Gastrocnemius medialis (tissue), 4 donors: ENCODE measurements around the gene IMP4.

Experiments
- POLR2A ChIP-seq, 2 donors: fragments of 450-650 bp; IDR thresholded peaks; one replicate each; pipeline ENCODE4 v1.6.1; 2017; ENCODE audit warnings: antibody characterized with exemption in 2 of 2, mild to moderate bottlenecking in 2 of 2, moderate library complexity in 2 of 2
- TF ChIP-seq, protein P1 (sequence below), 5 experiments: fragments of 450-650 bp in 3 of 5; fragments of 200-600 bp in 2 of 5; sonication (generic) in 2 of 5; IDR thresholded peaks in 4 of 5; conservative IDR thresholded peaks in 1 of 5; 1 replicate in 4 of 5; 2 replicates in 1 of 5; pipeline ENCODE4 v1.5.1; 2016 to 2019; ENCODE audit warnings: antibody characterized with exemption in 5 of 5, mild to moderate bottlenecking in 3 of 5, moderate library complexity in 3 of 5

DNA sequence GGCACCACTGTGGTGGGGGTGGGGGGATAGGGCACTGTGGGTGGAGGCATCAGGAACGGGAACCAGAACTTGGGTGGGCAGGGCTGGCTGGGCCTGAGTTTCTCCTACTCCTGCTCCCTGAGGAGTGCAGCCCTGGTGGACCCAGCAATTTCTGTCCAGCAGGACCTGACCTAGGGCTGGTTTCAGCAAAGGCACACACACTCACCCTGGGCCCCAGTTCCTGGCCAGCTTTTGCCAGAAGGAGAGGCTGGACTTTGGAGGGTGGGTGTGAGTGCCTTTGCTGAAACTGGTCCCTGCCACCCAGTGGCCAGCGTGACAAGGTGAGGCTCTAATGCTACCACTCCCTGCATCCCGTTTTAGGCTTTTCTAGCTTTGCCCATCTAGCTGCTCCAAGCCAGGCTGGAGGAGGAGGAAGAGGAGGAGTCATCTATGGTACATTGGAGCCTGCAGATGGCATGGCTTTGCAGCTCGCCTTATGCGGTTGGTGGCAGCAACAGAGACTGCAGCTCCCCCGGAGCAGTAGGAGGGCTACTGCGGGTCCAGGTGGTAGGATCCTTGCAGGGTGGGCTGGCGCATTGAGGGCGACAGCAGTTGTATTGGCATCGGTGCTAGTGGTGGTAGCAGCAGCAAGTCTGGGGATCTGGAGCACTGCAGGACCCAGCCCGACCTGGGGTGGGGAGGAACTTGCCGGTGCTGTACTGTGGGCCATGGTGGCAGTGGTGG, 40.4 kb upstream of the IMP4 start:
- TF ChIP-seq, protein P1, sequence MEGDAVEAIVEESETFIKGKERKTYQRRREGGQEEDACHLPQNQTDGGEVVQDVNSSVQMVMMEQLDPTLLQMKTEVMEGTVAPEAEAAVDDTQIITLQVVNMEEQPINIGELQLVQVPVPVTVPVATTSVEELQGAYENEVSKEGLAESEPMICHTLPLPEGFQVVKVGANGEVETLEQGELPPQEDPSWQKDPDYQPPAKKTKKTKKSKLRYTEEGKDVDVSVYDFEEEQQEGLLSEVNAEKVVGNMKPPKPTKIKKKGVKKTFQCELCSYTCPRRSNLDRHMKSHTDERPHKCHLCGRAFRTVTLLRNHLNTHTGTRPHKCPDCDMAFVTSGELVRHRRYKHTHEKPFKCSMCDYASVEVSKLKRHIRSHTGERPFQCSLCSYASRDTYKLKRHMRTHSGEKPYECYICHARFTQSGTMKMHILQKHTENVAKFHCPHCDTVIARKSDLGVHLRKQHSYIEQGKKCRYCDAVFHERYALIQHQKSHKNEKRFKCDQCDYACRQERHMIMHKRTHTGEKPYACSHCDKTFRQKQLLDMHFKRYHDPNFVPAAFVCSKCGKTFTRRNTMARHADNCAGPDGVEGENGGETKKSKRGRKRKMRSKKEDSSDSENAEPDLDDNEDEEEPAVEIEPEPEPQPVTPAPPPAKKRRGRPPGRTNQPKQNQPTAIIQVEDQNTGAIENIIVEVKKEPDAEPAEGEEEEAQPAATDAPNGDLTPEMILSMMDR (IDR thresholded peaks at IDR 0.05 in 4 of 5, conservative IDR thresholded peaks at IDR 0.05 in 1 of 5): no peak
- no peak for TF ChIP-seq POLR2A (IDR thresholded peaks at IDR 0.05)
